Anterior cingulate cortex (tissue), 58 donors: Measurements from ENCODE around the gene SOCS2.
A peak's percentile ranks its signal among the peaks of the same experiment; 100 is the strongest.

Source experiments
- DNase-seq, 58 donors: peaks; one replicate each; lab custom pipeline; 2025; lab: John Stamatoyannopoulos, UW

Gene SOCS2

DNA sequence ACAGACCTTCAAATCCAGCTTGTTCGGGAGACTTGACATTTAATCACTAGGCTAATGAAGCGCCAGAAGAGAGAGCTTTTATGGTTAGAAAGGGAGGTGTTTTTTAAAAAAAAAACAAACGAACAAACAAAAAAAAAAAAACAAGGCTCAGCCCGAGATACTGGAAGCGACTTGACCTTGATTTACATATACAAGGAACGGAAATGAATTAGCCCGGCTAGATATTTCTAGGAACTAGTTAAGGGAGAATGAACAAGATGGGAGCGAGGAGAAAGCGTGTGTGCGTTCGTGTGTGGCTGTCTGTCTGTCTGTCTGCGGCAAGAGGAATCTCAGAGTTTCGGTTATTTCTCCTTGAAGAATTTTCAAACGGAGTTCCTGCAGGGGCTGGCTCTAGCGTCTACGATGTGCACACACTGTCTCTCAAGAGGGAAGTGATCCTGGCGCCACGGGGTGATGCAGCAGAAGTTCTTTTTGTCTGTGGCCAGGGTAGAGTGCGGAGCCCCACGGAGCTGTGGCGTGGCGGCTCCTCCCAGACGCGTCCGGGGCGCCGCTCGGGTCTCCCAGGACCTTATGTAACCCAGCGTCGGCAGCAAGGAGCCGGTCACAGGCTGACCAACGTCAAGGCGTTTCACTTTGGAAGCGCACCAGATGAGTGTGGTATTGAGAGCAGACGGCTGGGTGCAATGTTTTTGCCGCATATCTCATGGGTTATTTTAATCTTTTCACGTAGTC, 18.8 kb downstream of the SOCS2 start:
- peak in 48 of 58 donors; percentile 15 to 70 (median 44) for DNase-seq

DNA sequence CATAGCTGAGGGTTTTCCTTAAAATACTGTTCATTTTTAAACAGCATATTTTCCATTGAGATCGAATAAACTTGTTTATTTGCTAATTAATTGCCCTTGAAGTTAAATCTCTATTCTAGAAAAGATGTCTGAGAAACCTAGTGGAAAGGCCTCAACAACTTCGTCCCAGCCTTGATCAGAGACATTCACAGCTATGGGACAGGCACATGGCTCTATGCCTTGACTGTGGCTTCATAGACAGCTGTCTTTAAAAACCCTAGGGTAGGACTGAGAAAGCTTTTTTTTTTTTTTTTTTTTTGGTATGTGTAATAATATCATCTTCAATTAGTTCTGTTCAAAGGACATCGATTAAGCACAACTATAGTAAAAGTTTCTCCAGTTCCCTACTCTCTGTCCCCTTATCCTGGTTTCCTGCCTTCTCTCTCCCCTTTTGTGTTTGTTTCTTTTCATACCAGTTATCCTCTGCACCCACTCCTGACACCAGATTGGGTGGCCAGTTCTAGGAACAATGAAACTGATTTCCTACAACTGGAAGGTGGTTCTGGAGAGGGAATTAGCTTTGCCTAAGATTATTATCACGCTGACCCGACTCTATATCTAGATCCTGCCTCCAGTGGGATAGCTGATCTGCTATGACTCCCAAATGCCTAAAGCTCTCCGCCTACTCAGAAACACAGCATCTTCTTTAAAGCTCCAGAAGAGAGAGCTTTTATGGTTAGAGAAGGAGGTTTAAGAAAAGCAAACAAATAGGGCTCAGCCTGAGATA, 20.3 kb downstream of the SOCS2 start:
- no peak for DNase-seq

DNA sequence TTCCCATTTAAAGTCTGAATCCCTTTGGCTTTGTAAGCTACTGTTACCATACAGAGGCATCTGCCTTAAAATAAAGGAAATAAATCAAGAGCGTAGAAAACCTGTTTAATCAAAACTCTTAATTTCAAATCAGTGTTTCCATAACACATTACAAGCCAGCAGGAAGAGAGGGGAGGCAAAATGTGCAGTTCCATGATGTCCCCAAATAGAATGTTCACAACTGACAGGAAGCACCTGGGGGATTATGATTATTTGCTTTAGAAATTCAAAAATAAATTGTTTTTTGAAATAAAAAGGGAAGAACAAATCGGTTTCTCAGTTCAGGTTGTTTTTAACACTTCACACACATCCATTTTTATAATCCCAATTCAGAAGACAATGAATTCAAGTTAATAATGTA, 21.4 kb downstream of the SOCS2 start:
- DNase-seq = no peak

DNA sequence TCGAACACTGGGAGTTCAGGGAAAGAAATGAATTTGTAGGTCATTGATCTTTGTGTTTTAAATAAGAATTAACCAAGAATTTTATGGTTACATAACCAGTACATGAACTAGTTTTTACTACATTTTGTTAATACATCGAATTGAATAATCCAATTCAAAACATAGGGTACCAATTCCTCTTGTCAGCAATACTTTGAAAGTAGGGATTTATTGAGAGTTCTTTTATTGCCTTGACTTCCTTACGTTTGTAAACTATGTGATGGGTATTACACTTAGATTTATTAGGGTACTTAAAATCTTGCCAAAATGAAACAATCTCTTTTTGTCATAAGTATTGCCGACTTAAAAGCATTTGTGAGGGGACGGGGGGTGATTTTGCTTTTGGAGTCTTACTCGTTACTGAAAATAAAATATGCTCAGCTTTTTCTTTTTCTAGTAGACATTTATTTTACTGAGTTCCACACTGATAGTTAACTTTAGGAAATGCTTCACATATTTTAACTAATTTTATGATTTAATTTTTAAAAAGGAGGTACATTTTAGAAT, 22.4 kb downstream of the SOCS2 start:
- DNase-seq = no peak

DNA sequence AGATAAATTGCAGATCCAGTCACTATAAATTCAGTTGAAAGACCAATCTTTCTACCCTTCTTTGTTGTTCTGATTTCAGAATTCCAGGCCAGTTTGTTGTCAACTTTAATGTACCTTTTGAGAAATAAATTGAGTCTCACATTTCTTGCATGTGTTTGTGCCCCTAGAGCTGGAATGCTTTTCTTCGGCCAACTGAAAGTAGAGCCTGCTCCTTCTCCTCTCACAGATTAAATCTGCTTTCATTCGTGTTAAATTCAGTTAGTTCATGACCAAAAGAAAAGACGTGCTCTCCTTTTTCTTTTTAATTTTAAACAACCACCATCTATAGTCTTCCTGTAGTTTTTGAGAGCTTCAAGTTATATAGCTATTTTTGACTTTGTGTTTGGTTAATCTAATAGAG, 22.9 kb downstream of the SOCS2 start:
- no peak for DNase-seq

DNA sequence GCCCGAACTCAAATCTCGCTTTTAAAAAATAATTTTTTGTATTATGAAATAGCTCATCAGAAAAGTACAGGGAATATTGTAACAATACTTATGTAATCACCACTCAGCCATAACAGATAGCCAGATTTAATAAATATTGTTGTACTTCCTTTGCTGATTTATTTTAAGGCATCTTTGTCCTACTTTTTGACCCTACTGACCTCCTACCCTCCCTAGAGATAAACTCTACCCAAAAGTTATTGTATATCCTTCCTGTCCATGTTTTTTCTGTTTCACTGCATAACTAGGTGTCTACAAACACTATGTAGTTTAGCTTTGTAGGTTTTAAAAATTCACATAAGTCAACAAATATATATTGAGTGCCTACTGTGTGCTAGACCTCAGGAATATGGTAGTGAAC, 25.1 kb downstream of the SOCS2 start:
- DNase-seq = no peak

DNA sequence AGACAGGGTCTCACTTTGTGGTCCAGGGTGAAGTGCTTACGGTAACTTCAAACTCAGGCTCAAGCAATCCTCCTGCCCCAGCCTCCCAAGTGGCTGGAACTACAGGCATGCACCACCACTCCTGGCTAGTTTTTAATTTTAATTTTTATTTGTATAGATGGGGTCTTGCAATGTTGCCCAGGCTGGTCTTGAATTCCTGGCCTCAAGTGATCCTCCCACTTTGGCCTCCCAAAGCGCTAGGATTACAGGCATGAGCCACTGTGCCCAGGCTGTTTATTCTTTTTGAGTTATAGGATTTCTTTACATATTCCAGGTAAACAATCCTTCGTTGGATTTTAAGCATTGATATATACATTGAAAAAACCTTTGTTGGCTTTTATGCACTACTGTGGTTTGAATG, 26.7 kb downstream of the SOCS2 start:
- DNase-seq = no peak

DNA sequence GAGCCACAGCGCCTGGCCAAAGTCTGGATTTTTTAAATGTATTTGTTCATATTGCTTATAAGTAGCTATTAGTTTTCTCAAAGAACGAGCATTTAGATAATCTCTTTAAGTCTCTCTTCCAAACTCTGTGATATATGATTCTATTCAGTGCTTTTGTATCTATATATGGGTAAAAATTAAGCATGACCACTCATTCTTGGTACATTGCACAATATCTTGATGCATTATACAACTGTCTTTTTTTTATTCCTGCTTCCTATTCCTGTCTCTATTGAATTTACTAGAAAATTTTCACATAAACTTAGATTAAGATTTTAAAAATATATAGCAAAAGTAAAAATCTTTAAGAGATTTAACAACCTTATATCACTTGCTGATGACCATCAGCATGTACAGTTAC, 29.1 kb downstream of the SOCS2 start:
- DNase-seq = no peak

DNA sequence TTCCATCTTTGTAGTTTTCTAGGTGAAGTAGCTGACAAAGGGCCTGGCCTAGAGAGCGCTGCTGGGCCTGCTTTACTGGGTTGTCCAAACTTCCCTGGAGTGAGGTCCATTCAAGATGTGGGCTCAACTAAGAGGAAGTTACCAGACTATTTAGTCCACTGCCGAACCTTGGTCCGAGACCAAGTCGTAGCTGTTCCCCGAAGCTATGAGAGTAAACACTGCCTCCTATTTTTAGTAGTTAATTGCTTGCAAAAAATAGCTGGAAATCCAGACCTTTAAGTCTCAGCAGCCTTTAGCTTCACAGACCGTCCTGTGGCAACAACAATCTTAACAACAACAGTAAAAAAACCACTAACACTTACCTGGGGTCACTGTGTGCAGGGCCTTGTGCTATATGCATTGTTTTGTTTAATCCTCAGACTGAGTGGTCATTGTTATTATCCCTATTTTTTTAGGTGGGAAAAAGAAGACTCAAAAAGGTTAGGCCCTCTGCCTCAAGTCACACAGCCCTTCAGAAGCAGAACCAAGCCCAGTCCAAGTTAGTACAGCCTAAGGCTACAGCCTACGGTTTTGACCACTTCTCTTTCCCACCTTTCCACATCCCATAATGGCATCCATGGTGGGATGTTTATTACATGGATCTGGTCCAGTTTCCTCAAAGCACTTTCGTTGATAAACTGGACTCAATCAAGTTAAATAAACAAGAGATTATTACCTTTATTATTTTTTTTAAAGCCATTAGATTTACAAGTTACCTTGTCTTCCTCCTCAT, 30.6 kb downstream of the SOCS2 start:
- no peak for DNase-seq

DNA sequence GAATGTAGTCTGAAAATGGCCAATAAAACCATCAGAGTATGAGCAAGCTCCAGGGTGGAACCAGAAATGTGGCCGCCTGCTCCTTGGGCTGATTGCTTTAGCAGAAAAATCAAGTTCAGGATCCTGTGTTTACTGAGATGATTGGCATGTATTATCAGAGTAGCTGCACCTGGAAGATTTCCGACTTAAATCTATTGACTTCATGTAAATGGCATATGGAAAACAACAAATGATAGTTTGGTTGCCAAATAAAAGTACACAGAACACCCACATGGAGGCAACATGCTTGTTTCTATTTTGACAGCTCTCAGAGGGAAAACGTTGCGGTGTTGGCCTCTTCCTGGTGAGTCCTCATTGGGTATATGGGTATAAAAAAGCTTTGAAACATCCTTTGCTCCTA, 31.3 kb downstream of the SOCS2 start:
- no peak for DNase-seq

DNA sequence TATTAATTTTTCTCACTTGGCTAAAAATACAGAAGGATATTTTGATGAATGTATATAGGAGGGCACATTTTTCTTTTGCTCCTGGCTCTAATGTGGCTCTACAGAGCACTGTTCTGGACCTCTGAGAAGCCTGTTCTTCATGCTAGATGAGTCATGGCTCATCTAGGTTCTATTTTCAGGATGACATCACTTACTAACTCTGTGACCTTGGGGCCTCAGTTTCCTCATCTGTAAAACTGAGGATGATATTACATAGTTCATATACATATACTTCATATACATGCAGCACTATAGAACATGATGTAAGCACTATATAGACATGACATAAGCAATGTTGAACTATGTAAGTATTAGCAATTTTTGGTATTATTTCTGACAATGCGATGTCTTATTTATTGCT, 35.8 kb downstream of the SOCS2 start:
- DNase-seq = no peak

DNA sequence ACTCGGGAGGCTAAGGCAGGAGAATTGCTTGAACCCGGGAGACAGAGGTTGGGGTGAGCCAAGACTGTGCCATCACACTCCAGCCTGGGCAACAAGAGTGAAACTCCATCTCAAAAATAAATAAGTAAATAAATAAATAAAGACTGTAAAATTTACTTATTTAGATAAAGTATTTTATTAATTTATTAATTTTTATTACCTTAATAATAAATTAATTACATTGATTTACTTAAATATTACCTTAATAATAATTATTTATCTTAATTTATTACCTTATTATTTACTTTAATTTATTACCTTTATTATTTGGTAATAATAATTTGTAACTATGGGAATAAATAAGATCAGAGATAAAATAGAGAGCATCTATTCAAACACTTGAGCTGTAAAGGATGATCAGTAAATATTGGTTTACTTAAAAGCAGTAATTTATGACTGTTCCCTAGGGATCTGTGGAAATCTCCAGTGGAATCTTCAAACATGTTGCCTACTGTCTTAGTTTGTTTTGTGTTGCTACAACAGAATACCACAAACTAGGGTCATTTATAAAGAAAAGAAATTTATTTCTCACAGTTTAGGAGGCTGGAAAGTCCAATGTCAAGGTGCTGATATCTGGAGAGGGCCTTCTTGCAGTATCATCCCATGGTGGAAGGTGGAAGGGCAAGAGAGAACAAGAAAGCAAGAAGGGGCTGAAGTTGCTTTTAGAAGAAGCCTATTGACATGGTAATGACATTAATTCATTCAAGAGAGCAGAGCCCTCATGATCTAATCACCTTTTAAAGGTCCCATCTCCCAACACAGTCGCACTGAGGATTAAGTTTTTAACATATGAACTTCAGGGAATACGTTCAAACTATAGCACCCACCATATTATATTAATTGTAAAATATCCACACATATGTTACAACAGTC, 37.1 kb downstream of the SOCS2 start:
- DNase-seq = no peak

DNA sequence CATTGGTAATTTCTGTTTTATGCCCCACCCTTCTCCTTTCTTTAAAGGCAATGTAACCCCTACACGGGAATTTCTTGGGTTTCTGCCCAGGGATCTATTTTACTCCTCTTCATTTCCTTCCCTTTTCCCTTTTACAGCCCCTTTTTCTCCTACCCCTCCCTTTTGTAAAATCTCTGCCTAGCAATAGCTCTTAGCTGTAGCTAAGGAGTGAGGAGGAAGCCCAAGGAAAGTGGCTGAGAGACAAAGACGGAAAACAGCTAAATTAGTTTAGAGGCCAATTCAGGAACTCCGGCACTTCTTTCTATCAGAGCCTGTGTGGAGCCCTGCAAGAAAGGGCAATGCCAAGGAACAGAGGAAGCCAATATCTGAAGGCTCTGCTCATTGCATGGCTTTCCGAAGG, 40.3 kb downstream of the SOCS2 start:
- DNase-seq = peak in 10 of 58 donors; percentile 1 to 24 (median 8)

DNA sequence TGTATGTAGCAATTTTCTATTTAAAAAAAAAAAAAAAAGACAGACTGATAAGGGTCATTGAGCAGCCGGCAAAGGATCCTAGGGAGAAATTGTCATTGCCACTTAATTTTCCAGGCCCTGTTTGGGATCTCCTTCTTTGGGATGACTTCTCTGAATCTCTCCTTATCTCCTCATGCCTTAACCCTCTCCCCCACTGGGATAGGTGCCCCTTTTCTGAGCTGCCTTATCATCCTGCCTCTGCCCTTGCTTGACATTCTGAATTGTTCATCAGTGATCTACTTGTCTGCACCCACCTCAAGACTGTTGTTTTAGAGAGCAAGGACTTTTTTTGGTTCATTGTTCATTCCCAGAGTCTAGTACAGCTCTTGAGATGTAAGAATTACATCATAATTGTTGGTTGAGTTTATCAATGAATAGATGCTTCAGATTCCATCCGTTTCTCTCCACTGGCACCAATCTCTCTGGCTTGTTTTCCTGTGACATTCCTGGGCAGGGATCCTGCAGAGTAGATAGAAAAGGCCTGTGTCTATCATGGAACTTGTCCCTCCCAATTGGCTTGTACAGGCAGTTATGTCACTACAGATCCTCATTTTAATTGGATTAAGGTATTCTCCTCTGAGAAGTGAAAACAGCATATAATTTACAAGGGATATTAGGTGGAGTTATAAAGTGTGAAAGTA, 42.6 kb downstream of the SOCS2 start:
- no peak for DNase-seq

DNA sequence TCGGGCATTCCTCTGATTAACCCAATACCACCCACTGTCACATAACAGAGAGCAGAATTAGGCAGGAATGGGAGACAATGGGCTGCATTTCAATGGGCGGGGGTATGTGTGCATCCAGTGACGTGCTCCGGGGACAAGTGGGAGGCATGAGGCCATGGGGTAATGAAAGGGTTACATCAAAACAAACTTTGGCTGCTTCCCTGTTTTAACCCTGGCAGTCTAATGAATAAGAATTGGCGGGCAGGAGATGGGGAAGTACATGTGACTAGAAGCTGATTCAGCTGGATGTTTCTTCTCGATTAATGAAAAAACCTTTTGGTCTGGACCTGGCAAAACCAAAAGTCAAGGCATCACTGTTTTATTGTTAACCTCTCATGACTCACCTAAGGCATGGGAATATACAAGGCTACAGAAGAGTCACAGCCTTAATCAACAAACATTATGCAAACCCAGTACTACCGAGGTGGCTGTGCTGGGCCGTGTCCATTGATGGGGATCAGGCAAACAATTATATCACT, 44.2 kb downstream of the SOCS2 start:
- DNase-seq = no peak

DNA sequence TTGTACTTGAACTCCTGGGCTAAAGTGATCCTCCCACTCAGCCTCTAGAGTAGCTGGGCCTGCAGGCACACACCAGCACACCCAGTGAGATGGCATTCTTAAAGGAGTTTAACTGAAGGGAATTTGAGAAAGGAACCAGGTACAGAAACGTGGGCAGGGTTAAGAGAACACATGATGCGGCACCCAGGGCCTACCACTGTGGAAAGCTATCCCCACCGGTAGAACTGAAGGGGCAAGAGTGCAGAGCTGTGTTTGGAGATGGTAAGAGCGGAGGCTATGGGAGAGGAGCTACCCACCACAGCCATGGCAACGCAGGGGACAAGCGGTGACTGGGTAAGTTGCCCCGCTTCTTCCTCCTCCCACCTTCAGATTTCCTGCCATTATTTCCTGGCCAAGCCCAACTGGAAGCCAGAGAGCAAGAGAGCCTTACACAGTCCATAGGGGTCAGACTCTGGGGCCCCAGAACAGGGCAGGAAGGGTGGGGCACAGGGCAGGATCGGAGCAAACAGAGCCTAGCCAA, 46.5 kb downstream of the SOCS2 start:
- DNase-seq = no peak

DNA sequence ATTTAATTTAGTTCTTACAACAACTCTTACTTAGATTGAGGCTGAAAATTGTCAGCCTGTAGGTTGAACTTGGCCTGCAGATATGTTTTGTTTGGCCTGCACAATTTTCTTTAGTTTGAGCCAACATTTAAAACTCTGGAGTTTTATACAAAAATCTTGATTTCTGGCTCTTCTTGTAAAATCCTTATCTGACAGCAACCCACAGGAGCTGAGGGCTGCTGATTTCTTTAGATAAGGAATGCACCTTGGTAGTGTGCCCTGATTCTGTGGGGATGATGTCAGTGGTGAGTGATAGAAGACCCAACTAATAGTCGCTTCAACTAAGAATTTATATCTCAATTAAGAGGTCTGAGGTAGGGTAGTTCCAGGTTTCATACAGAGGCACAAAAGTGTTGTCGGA, 49.5 kb downstream of the SOCS2 start:
- no peak for DNase-seq

DNA sequence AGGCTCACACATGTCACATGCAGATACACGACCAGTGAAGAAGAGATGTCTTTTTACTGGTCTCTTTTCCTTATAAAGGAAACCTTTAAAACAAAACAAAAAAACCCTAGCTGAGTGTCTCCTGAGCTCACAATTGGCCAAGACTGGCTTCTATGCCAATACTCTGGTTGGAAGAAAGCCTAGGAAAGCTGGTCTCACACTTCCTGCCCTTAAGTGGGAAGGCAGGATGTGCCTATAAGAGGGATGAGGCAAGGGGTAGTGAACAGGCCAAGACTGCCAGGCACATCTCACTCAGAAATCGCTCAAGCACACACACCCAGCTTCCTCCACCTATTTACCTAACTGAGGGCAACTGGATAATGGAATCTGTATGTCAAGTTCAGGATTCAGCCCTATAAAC, 50.0 kb downstream of the SOCS2 start:
- no peak for DNase-seq
